ENCODE data around the gene MAP3K7. TPM values are rescaled to one million over a fixed set of nuclear protein-coding genes. Genes with fewer than 3 reads are reported as not detected.

Gene MAP3K7
- total and polyA plus RNA-seq, 2 of the 8 experiments (the other 6 are each of a cell fraction or from before 2014, with no cell fraction given), result 27.3 to 34.8 TPM

DNA sequence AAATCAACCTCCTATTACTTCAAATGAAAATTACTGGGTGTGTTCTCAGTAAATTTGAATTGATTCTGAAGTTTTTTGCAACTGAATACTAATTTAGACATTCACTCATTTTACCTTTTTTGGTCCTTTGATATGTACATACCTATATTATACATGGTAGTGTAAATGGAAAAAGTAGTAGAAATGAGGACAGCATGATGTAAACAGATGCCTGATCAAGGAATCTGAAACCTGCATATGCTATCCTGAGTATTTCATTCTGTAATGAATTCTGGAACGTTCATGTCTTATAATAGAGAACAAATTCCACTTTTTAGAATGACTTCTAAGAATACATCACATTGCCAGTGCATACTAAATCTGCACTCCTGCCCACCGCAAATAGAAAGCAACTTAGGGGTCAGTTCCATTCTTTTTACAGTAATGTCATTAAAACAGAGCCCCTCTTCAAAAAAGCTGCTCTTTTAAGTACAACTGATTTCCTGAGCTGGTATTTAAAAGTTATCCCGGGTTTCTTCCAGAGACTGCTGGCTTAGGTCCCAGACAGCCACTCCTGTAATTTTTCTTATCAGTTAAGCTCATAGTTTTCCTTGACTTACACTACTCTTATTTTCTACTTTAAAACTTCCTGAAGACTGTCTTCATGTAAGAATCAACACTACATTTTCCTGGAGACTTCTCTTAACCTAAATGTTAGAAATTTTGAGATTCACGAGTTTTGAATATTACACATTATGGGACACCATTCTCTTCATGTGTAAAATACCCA lies 48.4 kb downstream of the MAP3K7 start (continued):
- no peak for TF ChIP-seq SAP30 (IDR thresholded peaks at IDR 0.05; ENCODE audit: insufficient read depth, insufficient replicate concordance, low read length)
- TF ChIP-seq BRCA1 (IDR thresholded peaks at IDR 0.05; ENCODE audit: low read depth, low read length), result no peak

Measured in H1 (cell line).